ENCODE results near the gene VPS4B. TPM values are rescaled to one million over a fixed set of nuclear protein-coding genes. Genes with fewer than 3 reads are reported as not detected.
"Not testable (repeated sequence)": the region's sequence is repeated elsewhere in the genome, so short reads cannot be mapped to it uniquely, and the experiment has no call there.

The VPS4B gene
- total RNA-seq, 4 donors from 2014 or later = 25.7 to 32.1 (median 29.4) TPM

DNA sequence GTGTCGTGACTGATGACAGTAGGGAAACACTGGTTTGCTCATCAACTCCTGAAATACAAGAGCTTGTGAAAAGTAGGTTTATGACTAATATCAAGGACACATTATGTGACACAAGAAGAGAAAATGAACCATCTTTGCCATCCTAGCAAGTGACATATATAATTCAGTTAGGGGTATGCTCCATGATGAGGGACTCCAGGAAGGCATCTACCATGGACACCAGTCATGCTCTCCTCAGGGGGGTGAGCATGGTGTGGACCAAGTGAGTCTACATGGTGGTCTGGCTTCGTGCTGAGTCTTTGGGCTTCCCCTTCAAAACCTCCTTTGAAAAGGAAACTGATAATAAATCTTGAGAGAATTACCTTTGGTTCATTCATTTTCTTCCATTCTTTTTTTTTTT lies 42.8 kb upstream of the VPS4B start:
- no peak for TF ChIP-seq POLR2AphosphoS5 (IDR thresholded peaks at IDR 0.05)
- TF ChIP-seq POLR2A (IDR thresholded peaks at IDR 0.05; ENCODE audit: low read depth) = no peak
- no peak for TF ChIP-seq EP300 (IDR thresholded peaks at IDR 0.05)
- TF ChIP-seq, protein P1, sequence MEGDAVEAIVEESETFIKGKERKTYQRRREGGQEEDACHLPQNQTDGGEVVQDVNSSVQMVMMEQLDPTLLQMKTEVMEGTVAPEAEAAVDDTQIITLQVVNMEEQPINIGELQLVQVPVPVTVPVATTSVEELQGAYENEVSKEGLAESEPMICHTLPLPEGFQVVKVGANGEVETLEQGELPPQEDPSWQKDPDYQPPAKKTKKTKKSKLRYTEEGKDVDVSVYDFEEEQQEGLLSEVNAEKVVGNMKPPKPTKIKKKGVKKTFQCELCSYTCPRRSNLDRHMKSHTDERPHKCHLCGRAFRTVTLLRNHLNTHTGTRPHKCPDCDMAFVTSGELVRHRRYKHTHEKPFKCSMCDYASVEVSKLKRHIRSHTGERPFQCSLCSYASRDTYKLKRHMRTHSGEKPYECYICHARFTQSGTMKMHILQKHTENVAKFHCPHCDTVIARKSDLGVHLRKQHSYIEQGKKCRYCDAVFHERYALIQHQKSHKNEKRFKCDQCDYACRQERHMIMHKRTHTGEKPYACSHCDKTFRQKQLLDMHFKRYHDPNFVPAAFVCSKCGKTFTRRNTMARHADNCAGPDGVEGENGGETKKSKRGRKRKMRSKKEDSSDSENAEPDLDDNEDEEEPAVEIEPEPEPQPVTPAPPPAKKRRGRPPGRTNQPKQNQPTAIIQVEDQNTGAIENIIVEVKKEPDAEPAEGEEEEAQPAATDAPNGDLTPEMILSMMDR (IDR thresholded peaks at IDR 0.05) = no peak
- Histone ChIP-seq H3K9me3 (no peaks in the 10 kb centered on the region), H3K4me1 (no peaks in the 10 kb centered on the region), H3K36me3 (no peaks in the 10 kb centered on the region), H3K27ac (replicated peaks in 1 of 4) (no peak overlapping the region), H3K27me3 (no peaks in the 10 kb centered on the region), H3K4me3 (no peak overlapping the region)
- WGBS = 87% methylated on average over 2 of the region's 2 CpGs
- intact Hi-C loops (cut with DNase I) = no loop called here
- DNase-seq (ENCODE audit: extremely low spot score) = no peak

DNA sequence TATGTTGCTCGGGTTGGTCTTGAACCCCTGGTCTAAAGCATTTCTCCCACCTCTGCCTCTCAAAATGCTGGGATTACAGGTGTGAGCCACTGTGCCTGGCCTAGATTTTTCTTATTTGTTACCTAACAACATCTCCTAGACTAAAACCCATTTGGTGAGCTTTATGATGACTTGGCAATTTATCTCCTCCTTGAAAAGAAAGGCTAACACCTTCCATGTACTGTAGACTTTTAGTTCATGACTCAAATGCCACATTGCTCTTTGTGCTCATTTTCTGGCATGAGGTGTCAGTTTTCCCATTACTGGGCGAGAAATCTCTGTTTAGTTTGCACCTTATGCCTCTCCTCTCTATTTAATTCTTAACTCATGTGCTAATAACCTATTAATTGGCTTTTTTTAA lies 42.2 kb upstream of the VPS4B start:
- 94% methylated on average over 2 of the region's 2 CpGs for WGBS
- no peak for TF ChIP-seq EP300 (IDR thresholded peaks at IDR 0.05)
- TF ChIP-seq, protein P1 (IDR thresholded peaks at IDR 0.05) = no peak
- no peak for TF ChIP-seq POLR2A (IDR thresholded peaks at IDR 0.05; ENCODE audit: low read depth)
- TF ChIP-seq POLR2AphosphoS5 (IDR thresholded peaks at IDR 0.05) = no peak
- Histone ChIP-seq H3K4me1 (no peaks in the 10 kb centered on the region), H3K9me3 (no peaks in the 10 kb centered on the region), H3K36me3 (no peaks in the 10 kb centered on the region), H3K4me3 (no peak overlapping the region), H3K27ac (replicated peaks in 1 of 4) (no peak overlapping the region), H3K27me3 (no peaks in the 10 kb centered on the region)
- DNase-seq (ENCODE audit: extremely low spot score) = no peak
- intact Hi-C loops (cut with DNase I) = no loop called here

DNA sequence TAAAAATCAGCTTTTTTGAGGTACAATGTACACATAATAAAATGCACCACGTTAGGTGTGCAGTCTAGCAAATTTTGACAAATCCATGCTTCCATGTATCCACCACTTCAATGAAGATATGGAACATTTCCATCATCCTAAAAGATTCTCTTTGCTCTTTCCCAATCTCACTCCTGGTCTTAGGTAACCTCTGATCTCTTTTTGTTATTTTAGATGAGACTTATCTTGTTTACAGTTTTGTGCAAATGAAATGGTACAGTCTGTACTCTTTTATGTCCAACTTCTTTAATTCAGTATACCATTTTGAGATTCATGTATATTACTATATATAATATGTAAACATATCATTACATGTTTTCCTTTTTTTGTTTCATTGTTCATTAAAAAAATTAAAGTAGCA lies 38.1 kb upstream of the VPS4B start:
- no peaks in the 10 kb centered on the region for H3K9me3 ChIP-seq
- WGBS = 63% methylated on average over 1 of the region's 1 CpG
- intact Hi-C loops (cut with DNase I) = no loop called here
- H3K4me1 ChIP-seq = no peaks in the 10 kb centered on the region
- H3K27ac ChIP-seq (replicated peaks in 1 of 4) = no peak overlapping the region
- TF ChIP-seq POLR2A (IDR thresholded peaks at IDR 0.05; ENCODE audit: low read depth) (no peak), EP300 (IDR thresholded peaks at IDR 0.05) (no peak), POLR2AphosphoS5 (IDR thresholded peaks at IDR 0.05) (no peak)
- TF ChIP-seq, protein P1 (IDR thresholded peaks at IDR 0.05) = no peak
- H3K4me3 ChIP-seq = no peak overlapping the region
- no peaks in the 10 kb centered on the region for H3K27me3 ChIP-seq
- DNase-seq (ENCODE audit: extremely low spot score) = no peak
- no peaks in the 10 kb centered on the region for H3K36me3 ChIP-seq

DNA sequence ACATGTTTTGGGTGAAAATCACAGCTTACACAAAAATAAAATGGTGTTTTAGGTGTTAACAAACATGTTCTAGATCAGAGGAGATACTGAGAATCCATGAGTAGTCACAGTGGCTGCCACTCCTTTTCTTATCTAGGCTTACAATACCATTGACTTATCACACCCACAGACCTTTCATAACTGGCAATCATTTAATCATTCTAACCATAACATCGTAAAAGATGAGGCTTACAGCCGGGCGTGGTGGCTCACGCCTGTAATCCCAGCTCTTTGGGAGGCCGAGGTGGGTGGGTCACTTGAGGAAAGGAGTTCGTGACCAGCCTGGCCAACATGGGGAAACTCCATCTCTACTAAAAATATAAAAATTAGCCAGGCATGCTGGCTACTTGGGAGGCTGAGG lies 35.7 kb upstream of the VPS4B start:
- Histone ChIP-seq H3K4me3 (no peak overlapping the region), H3K4me1 (no peaks in the 10 kb centered on the region), H3K9me3 (no peaks in the 10 kb centered on the region), H3K36me3 (no peaks in the 10 kb centered on the region), H3K27ac (replicated peaks in 1 of 4) (no peak overlapping the region), H3K27me3 (no peaks in the 10 kb centered on the region)
- DNase-seq (ENCODE audit: extremely low spot score) = peak; percentile 31
- 93% methylated on average over 6 of the region's 6 CpGs for WGBS
- no peak for TF ChIP-seq POLR2AphosphoS5 (IDR thresholded peaks at IDR 0.05)
- TF ChIP-seq, protein P1 (IDR thresholded peaks at IDR 0.05) = no peak
- no peak for TF ChIP-seq EP300 (IDR thresholded peaks at IDR 0.05)
- TF ChIP-seq POLR2A (IDR thresholded peaks at IDR 0.05; ENCODE audit: low read depth) = no peak
- intact Hi-C loops (cut with DNase I) = no loop called here

DNA sequence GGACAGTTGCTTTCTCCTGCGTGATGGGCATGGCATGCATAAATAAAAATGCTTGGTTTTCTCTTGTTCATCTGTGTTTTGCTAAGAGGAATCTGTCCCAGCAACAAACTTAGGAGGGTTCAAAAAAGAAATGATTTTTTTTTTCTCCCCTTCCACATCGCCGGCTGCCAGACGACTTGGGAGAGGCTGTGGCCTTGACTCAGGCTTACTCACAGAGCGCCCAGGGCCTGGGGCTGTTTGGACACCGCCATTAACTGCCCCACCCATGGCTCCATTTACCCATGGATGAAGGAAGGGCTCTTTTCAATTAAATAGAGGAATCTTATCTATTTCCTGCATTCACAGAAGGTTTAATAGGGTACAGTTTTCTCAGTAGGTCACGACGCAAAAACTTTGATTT lies 32.2 kb upstream of the VPS4B start:
- no peak overlapping the region for H3K4me3 ChIP-seq
- intact Hi-C loops (cut with DNase I) = no loop called here
- WGBS = 93% methylated on average over 8 of the region's 8 CpGs
- no peaks in the 10 kb centered on the region for H3K36me3 ChIP-seq
- H3K9me3 ChIP-seq = no peaks in the 10 kb centered on the region
- TF ChIP-seq, protein P1 (IDR thresholded peaks at IDR 0.05) = no peak
- TF ChIP-seq EP300 (IDR thresholded peaks at IDR 0.05) = no peak
- TF ChIP-seq POLR2A (IDR thresholded peaks at IDR 0.05; ENCODE audit: low read depth) = no peak
- TF ChIP-seq POLR2AphosphoS5 (IDR thresholded peaks at IDR 0.05) = no peak
- peaks cover 0 to 6% (median 0%) of the 10 kb centered on the region in 4 donors for H3K4me1 ChIP-seq
- no peaks in the 10 kb centered on the region for H3K27me3 ChIP-seq
- peak; percentile 55 for DNase-seq (ENCODE audit: extremely low spot score)
- H3K27ac ChIP-seq (replicated peaks in 1 of 4) = no peak overlapping the region

DNA sequence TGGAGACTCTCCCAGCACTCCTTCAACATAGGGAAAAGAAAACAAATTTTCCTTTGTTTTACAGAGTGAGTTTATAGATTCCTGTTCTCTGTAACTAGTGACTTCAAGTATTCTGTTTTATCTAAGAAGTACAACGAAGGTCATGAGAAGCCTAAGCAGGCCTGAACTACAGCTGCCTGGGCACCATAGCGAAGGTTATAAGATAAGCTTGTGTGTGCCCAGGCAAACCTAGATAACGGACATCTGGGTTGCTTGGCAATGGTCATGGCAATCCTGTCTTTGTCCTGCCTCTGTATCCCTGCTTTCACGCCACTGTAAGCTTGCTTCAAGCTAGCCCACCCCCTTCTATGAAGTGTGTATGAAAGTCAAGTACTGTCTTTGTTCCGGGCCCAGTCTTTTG lies 30.5 kb upstream of the VPS4B start:
- 88% methylated on average over 5 of the region's 5 CpGs for WGBS
- DNase-seq (ENCODE audit: extremely low spot score); H3K4me3 ChIP-seq; H3K9me3 ChIP-seq; H3K36me3 ChIP-seq; H3K27ac ChIP-seq (replicated peaks in 1 of 4); H3K4me1 ChIP-seq; intact Hi-C loops (cut with DNase I); H3K27me3 ChIP-seq: not testable (repeated sequence)

All from esophagus muscularis mucosa (tissue), 4 donors.